ENCODE data around the gene SERINC3. TPM values are rescaled to one million over a fixed set of nuclear protein-coding genes. Genes with fewer than 3 reads are reported as not detected.

The SERINC3 gene
- polyA plus RNA-seq, 1 donor = 69.2 TPM

DNA sequence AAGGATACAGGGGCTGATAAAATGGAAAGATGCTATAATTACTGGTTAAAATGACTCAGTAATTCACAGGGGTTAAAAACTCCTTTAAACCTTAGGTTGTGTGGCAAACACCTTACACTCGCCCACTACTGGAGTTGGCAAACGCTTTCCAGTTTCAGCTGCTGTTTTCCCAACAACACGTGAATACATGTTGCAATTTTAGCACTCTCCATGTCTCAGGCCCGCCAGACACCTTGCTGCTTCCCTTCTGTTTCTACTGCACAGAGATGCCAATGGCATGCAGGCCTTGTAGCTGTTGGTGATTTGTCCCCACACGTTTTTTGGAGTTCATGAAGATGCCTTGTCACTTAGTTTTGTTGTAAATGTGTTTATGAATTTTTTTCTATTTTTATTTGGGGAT is 51.5 kb downstream of the SERINC3 start:
- no peaks in the 10 kb centered on the region for H3K27me3 ChIP-seq (ENCODE audit: control insufficient read depth, insufficient read depth, low read length)
- no CpG with 5 or more reads among the region's 5 CpGs for WGBS (ENCODE audit: insufficient coverage, low lambda C conversion rate)
- no peak overlapping the region for H3K27ac ChIP-seq (ENCODE audit: low read length)

DNA sequence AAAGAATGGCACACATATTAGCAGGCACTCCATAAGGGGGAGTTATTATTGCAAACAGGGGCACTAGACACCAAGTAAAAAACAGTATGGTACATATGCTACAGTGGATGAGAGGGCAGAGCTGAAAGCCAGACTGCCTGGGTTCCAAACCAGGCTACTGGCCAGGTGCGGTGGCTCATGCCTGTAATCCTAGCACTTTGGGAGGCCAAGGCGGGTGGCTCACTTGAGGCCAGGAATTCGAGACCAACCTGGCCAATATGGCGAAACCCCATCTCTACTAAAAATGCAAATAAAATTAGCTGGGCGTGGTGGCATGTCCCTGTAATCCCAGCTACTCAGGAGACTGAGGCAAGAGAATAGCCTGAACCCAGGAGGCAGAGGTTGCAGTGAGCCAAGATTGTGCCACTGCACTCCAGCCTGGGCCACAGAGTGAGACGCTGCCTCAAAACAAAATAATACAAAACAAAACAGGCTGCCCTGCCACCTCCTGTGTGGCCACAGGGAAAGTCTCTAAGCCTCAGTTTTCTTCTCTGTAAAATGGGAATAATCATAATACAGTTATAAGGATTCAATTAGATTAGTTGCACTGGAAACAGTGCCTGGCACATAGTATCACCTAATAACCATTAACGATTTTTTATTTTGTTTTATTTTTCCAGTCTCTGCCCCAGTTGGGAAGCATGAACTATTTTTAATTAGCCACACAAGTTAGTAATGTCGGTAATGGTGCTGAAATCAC is 53.7 kb downstream of the SERINC3 start:
- WGBS (ENCODE audit: insufficient coverage, low lambda C conversion rate) = 100% methylated on average over 1 of the region's 8 CpGs
- H3K9me3 ChIP-seq (ENCODE audit: control insufficient read depth, low read depth, low read length) = no peaks in the 10 kb centered on the region
- H3K4me1 ChIP-seq (ENCODE audit: control insufficient read depth, insufficient read depth, low read length) = no peaks in the 10 kb centered on the region
- no peak for DNase-seq
- H3K27ac ChIP-seq (ENCODE audit: low read length) = no peak overlapping the region
- H3K27me3 ChIP-seq (ENCODE audit: control insufficient read depth, insufficient read depth, low read length) = no peaks in the 10 kb centered on the region
- no peaks in the 10 kb centered on the region for H3K36me3 ChIP-seq (ENCODE audit: control insufficient read depth, insufficient read depth, low read length)
- H3K4me3 ChIP-seq (ENCODE audit: low read length) = no peak overlapping the region

More for the DNA sequence above, 51.5 kb downstream of the SERINC3 start:
- Histone ChIP-seq H3K36me3 (ENCODE audit: control insufficient read depth, insufficient read depth, low read length) (no peaks in the 10 kb centered on the region), H3K9me3 (ENCODE audit: control insufficient read depth, low read depth, low read length) (no peaks in the 10 kb centered on the region), H3K4me1 (ENCODE audit: control insufficient read depth, insufficient read depth, low read length) (peaks cover 4% of the 10 kb centered on the region), H3K4me3 (ENCODE audit: low read length) (no peak overlapping the region)
- DNase-seq = no peak

DNA sequence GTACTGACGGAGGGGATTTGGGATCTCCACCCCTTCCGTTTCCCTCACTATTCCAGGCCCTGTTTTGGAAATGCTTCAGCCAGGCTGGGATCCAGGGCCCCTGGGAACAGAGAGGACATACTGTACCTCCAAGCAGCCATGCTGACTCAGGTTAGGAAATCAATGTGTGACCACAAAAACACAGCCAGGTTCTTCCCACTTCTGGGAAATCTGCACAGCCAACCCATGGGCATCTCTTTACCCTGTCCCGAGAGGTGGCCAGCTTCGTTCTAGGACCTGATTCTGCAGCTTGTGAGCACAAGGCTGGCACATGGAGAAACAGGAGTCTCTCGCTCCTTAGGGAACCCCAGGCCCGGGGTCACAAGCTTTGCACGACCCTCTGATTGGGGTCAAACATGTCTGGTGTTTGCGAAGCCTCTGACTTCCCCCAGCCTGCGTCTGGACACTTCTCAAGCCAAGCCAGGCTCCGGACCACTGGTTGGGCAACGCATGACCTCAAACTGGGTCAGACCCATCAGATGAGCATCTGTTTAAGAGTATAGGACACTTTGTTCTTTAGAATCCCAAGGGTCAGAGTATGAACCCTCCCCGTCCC is 54.5 kb downstream of the SERINC3 start:
- WGBS (ENCODE audit: insufficient coverage, low lambda C conversion rate) = no CpG with 5 or more reads among the region's 12 CpGs
- no peaks in the 10 kb centered on the region for H3K9me3 ChIP-seq (ENCODE audit: control insufficient read depth, low read depth, low read length)
- no peak for DNase-seq
- no peak overlapping the region for H3K27ac ChIP-seq (ENCODE audit: low read length)
- H3K36me3 ChIP-seq (ENCODE audit: control insufficient read depth, insufficient read depth, low read length) = no peaks in the 10 kb centered on the region
- no peak overlapping the region for H3K4me3 ChIP-seq (ENCODE audit: low read length)
- H3K27me3 ChIP-seq (ENCODE audit: control insufficient read depth, insufficient read depth, low read length) = no peaks in the 10 kb centered on the region
- H3K4me1 ChIP-seq (ENCODE audit: control insufficient read depth, insufficient read depth, low read length) = no peaks in the 10 kb centered on the region

DNA sequence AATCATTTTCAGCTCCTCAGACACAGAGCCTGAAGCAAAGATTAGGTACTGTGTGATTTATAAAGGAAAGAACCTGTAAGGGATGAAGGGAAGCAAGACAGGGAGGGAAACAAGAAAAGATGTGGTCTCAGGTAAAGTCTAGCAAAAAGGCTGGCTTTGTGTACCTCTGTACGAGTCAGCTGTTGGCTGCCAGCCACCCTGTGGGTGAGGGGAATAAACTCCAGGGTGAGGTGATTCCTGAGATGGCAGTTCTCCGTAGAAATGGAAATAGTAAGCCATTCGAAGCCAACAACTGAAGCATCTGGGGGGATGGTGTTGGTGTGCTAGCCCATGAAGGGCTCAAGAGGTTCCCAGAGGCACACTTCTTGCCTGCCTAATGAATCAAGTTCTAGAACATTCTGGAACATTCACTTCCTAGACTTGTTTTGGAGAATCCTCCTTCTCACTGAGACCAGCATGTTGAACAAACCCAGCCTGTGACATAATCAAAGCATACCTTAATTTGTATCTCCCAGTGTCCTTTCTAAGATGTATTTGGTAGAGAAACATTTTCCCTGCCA is 56.8 kb downstream of the SERINC3 start:
- WGBS (ENCODE audit: insufficient coverage, low lambda C conversion rate) = no CpG with 5 or more reads among the region's 3 CpGs

DNA sequence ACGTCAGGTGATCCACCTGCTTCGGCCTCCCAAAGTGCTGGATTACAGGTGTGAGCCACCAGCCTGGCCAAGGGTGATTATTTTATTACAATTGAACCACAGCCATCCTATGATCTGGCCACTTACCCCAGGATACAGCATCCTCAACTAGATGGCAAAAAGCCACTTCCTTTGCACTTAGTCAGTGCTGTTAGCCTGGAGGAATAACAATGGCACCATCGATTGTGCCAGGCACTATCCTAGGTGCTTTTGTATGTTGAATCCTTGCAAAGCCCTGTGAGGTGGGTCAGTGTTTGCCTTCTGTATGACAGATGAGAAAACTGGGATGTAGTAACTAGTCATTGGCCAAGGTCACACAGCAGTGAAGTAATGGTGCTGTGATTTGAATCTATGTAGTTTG is 57.4 kb downstream of the SERINC3 start:
- no CpG with 5 or more reads among the region's 3 CpGs for WGBS (ENCODE audit: insufficient coverage, low lambda C conversion rate)
- Histone ChIP-seq H3K4me3 (ENCODE audit: low read length) (no peak overlapping the region), H3K27ac (ENCODE audit: low read length) (no peak overlapping the region)

More for the DNA sequence above, 56.8 kb downstream of the SERINC3 start:
- DNase-seq = no peak
- H3K27me3 ChIP-seq (ENCODE audit: control insufficient read depth, insufficient read depth, low read length) = no peaks in the 10 kb centered on the region
- H3K36me3 ChIP-seq (ENCODE audit: control insufficient read depth, insufficient read depth, low read length) = no peaks in the 10 kb centered on the region
- H3K27ac ChIP-seq (ENCODE audit: low read length) = no peak overlapping the region
- no peak overlapping the region for H3K4me3 ChIP-seq (ENCODE audit: low read length)
- H3K4me1 ChIP-seq (ENCODE audit: control insufficient read depth, insufficient read depth, low read length) = peaks cover 13% of the 10 kb centered on the region
- H3K9me3 ChIP-seq (ENCODE audit: control insufficient read depth, low read depth, low read length) = no peaks in the 10 kb centered on the region

DNA sequence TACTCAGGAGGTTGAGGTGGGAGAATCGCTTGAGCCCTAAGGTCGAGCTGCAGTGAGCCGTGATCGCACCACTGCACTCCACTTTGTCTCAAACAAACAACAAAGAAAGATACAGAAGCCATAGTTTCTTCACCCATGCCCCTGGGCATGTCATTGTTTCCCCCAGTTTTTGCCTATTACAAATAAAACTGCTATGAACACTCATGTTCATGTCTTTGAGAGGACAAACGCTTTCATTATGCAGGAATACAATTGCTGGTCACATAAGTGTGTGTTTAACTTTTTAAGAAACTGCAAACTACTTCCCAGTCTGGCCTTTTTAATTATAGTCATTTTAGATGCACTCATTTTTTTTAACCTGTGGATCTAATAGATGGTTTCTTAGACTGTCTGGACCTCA is 58.4 kb downstream of the SERINC3 start:
- no peak for DNase-seq
- no peaks in the 10 kb centered on the region for H3K9me3 ChIP-seq (ENCODE audit: control insufficient read depth, low read depth, low read length)
- no peak overlapping the region for H3K27ac ChIP-seq (ENCODE audit: low read length)
- peaks cover 22% of the 10 kb centered on the region for H3K4me1 ChIP-seq (ENCODE audit: control insufficient read depth, insufficient read depth, low read length)
- H3K36me3 ChIP-seq (ENCODE audit: control insufficient read depth, insufficient read depth, low read length) = no peaks in the 10 kb centered on the region
- no peak overlapping the region for H3K4me3 ChIP-seq (ENCODE audit: low read length)
- WGBS (ENCODE audit: insufficient coverage, low lambda C conversion rate) = 80% methylated on average over 1 of the region's 5 CpGs
- no peaks in the 10 kb centered on the region for H3K27me3 ChIP-seq (ENCODE audit: control insufficient read depth, insufficient read depth, low read length)

More for the DNA sequence above, 57.4 kb downstream of the SERINC3 start:
- H3K36me3 ChIP-seq (ENCODE audit: control insufficient read depth, insufficient read depth, low read length) = no peaks in the 10 kb centered on the region
- no peaks in the 10 kb centered on the region for H3K27me3 ChIP-seq (ENCODE audit: control insufficient read depth, insufficient read depth, low read length)
- H3K4me1 ChIP-seq (ENCODE audit: control insufficient read depth, insufficient read depth, low read length) = peaks cover 15% of the 10 kb centered on the region
- no peaks in the 10 kb centered on the region for H3K9me3 ChIP-seq (ENCODE audit: control insufficient read depth, low read depth, low read length)
- DNase-seq = no peak

DNA sequence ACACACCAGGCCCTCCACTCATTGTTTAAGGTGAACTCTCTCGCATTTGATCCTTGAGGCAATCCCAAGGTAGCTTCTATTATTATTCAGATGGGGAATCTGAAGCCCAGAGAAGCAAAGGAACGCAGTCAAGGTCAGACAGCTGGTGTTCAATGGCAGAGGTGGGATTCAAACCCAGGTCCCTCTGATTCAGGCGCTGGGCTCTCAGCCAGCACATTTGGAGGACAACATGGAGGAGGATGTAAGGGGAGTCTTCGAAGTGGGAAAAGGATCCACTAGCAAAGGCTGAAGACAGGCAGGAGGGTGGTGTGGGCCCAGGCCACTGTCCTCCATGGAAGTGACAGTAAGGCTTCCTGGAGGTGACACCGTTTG is 60.1 kb downstream of the SERINC3 start:
- Histone ChIP-seq H3K4me3 (ENCODE audit: low read length) (no peak overlapping the region), H3K27me3 (ENCODE audit: control insufficient read depth, insufficient read depth, low read length) (no peaks in the 10 kb centered on the region), H3K36me3 (ENCODE audit: control insufficient read depth, insufficient read depth, low read length) (no peaks in the 10 kb centered on the region), H3K9me3 (ENCODE audit: control insufficient read depth, low read depth, low read length) (no peaks in the 10 kb centered on the region), H3K4me1 (ENCODE audit: control insufficient read depth, insufficient read depth, low read length) (peaks cover 34% of the 10 kb centered on the region), H3K27ac (ENCODE audit: low read length) (peak overlapping the region; percentile 39)
- DNase-seq = no peak
- no CpG with 5 or more reads among the region's 5 CpGs for WGBS (ENCODE audit: insufficient coverage, low lambda C conversion rate)

DNA sequence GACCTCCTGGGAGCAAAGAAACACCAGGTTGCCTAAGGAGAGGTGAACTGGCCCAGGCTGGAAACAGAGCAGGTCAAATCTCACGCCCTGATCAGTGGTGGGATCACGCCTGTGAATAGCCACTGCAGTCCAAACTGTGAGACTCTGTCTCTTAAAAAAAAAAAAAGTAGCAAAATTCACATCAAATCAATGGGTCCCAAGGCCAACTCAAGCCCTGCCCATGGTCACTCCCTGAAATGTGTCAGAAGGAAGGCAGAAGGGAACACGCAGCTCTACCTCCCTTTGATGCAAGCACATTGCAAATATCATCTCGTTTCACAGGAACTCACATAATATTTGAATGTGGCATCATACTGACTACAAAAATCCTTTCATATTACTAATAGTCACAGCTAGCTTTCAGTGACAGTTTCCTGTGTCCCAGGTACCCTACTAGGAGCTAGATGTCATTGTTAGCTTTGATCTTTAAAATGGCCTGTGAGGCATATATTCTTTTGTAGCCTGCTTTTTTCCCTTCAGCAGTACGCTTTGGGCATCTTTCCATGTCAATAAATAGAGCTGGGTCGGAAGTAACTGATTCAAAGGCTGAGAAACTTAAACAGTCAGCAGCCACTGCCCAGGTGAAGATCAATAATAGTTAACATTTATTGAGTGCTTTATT is 60.6 kb downstream of the SERINC3 start:
- WGBS (ENCODE audit: insufficient coverage, low lambda C conversion rate) = no CpG with 5 or more reads among the region's 6 CpGs
- H3K27ac ChIP-seq (ENCODE audit: low read length) = peak overlapping the region; percentile 39

DNA sequence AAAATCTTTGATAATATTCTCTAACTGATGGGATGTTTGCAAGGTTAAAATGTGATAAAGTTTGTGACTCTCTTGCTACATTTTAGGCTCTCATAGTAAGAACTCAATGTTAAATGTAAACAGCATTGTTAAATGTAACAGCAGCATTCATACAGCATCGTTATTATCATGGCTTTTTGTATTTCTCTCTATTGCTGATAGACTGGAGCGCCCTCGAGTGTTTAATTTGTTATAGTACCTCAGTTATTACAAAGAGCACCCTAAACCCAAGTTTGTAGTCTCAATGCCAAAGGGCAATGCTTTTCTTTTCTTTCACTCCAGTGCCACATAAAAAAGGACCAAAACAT is 61.1 kb downstream of the SERINC3 start:
- WGBS (ENCODE audit: insufficient coverage, low lambda C conversion rate) = no CpG with 5 or more reads among the region's 3 CpGs
- H3K36me3 ChIP-seq (ENCODE audit: control insufficient read depth, insufficient read depth, low read length) = no peaks in the 10 kb centered on the region
- H3K27me3 ChIP-seq (ENCODE audit: control insufficient read depth, insufficient read depth, low read length) = no peaks in the 10 kb centered on the region
- H3K4me3 ChIP-seq (ENCODE audit: low read length) = no peak overlapping the region
- peak overlapping the region; percentile 39 for H3K27ac ChIP-seq (ENCODE audit: low read length)
- H3K4me1 ChIP-seq (ENCODE audit: control insufficient read depth, insufficient read depth, low read length) = peaks cover 41% of the 10 kb centered on the region
- DNase-seq = peak in 1 of 2 donors; percentile 74
- no peaks in the 10 kb centered on the region for H3K9me3 ChIP-seq (ENCODE audit: control insufficient read depth, low read depth, low read length)

More for the DNA sequence above, 60.6 kb downstream of the SERINC3 start:
- DNase-seq = no peak
- Histone ChIP-seq H3K4me3 (ENCODE audit: low read length) (no peak overlapping the region), H3K27me3 (ENCODE audit: control insufficient read depth, insufficient read depth, low read length) (no peaks in the 10 kb centered on the region), H3K9me3 (ENCODE audit: control insufficient read depth, low read depth, low read length) (no peaks in the 10 kb centered on the region), H3K4me1 (ENCODE audit: control insufficient read depth, insufficient read depth, low read length) (peaks cover 39% of the 10 kb centered on the region), H3K36me3 (ENCODE audit: control insufficient read depth, insufficient read depth, low read length) (no peaks in the 10 kb centered on the region)

DNA sequence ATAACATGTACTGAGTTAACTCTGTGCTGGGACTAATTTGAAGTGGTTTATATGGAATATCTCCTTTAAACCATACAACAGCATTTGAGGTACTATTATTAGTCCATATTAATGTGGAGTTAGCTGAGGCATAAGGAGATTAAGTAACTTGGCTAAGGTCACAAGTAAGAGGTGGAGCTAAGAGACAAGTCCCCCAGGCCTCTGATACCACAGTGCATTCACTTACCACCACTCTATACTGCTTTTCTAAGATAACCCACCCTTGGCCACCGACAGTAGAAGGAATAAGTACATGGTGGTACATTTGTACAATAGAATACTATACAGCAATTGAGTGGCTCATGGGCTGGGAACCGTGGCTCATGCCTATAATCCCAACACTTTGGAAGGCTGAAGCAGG is 62.6 kb downstream of the SERINC3 start:
- Histone ChIP-seq H3K27me3 (ENCODE audit: control insufficient read depth, insufficient read depth, low read length) (no peaks in the 10 kb centered on the region), H3K4me3 (ENCODE audit: low read length) (no peak overlapping the region), H3K9me3 (ENCODE audit: control insufficient read depth, low read depth, low read length) (no peaks in the 10 kb centered on the region), H3K27ac (ENCODE audit: low read length) (peak overlapping the region; percentile 83), H3K36me3 (ENCODE audit: control insufficient read depth, insufficient read depth, low read length) (no peaks in the 10 kb centered on the region), H3K4me1 (ENCODE audit: control insufficient read depth, insufficient read depth, low read length) (peaks cover 41% of the 10 kb centered on the region)
- no CpG with 5 or more reads among the region's 2 CpGs for WGBS (ENCODE audit: insufficient coverage, low lambda C conversion rate)
- DNase-seq = no peak
